Measurements from ENCODE around the gene IER5L. TPM values are rescaled to one million over a fixed set of nuclear protein-coding genes. Genes with fewer than 3 reads are reported as not detected.
"Not testable (repeated sequence)": the region's sequence is repeated elsewhere in the genome, so short reads cannot be mapped to it uniquely, and the experiment has no call there.

The IER5L gene
- total RNA-seq, 1 experiment from 2014 or later: 73.3 TPM

DNA sequence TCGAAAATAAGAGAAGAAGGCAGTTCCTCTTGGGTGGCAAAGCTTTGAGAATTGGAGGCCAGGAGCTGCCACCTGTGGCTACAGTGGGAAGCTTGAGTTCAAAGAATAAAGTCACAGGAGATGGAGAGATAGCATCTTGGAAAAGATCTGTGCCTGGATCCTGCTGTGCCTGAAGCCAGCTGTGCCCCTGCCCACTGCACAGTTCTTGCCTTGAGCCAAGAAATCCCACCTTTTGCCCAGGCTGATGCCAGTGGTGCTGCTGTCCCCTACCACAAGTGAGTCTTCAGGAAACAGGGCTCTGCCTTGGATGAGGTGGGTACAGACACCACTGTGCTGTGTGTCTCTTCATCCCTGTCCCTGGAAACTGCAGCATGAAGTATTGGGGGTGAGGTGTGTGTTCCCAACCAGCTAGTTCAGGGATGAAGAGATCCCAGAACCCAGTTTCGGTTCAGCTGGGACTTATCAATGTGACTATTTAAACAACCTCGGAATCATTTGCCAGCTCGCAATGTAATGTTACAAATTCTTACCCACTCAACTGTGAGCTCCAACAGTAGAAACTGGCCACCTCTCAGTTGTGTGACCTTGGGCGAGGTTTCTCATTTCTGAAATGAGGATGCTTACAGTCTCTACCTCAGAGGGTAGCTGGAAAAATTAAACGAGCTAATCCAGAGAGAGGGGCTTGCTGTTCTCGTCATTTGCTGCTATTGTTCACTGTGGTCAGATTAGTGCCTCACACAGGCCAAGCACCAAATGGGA, 5.9 kb downstream of the IER5L start:
- in situ Hi-C loops (cut with HindIII; ENCODE audit: low pct_unique_long_range_greater_than_20kb, low sequenced_read_pairs): no loop called here
- no peak for DNase-seq (ENCODE audit: low read depth)

DNA sequence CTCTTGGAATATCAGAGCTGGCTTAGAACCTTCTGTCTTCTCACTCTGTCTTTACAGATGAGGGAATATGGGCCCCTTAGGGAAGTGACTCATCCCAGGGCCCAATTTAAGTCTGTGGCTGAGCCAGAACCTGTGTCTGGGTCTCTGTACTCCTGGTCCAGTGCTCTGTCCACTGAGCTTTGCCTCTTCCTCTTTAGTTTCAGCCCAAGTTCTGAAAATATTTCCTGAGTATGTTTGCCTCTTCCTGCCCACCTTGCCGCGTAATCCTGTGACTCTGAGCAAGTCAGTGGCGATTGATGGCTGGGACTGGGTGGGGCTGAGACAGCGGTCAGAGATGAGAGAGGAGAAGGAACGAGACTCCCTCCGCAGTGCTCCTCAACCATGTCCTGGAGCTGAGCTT, 7.8 kb downstream of the IER5L start:
- in situ Hi-C loops (cut with HindIII; ENCODE audit: low pct_unique_long_range_greater_than_20kb, low sequenced_read_pairs): no loop called here
- peak; percentile 31 for DNase-seq (ENCODE audit: low read depth)

DNA sequence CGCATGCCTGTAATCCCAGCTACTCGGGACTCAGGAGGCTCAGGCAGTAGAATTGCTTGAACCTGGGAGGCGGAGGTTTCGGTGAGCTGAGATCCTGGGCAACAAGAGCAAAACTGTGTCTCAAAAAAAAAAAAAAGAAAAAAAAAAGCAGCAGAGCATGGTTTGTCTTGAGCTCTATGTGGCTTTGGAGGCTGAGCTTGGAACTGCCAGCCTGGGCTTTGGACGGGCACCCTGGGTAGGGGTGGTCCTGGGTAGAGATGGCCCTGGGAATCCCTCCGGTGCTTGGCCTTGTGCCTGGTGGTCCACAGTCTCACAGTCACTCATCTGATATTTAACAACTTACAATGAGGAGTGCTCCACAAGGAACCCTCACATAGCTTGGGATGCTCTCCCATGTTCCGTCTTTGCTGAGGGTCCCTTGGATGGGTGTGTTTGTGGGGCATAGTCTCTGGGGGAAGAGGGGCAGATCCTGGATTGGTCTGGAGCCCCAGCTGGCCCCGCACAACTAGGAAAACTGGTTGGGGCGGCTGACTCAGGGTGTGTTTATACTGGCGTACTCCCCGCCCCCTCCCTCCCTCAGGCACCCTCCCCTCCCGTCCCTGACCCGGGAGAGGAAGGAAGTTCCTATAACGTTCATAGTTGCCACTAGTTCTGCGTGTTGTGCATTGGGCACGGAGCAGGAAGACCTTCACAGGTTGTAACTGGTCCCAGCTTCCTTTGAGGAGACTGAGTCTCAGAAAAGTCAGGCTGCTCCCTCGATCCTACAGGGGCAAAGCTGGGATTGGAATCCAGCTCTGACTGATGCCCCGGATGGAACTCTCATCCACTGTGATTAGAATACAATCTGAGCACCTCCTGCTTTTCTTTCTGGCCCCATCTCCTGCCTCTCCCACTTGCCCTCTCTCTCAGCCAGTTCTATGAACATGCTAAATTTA, 11.2 kb downstream of the IER5L start:
- DNase-seq (ENCODE audit: low read depth): peak; percentile 70
- in situ Hi-C loops (cut with HindIII; ENCODE audit: low pct_unique_long_range_greater_than_20kb, low sequenced_read_pairs): no loop called here

DNA sequence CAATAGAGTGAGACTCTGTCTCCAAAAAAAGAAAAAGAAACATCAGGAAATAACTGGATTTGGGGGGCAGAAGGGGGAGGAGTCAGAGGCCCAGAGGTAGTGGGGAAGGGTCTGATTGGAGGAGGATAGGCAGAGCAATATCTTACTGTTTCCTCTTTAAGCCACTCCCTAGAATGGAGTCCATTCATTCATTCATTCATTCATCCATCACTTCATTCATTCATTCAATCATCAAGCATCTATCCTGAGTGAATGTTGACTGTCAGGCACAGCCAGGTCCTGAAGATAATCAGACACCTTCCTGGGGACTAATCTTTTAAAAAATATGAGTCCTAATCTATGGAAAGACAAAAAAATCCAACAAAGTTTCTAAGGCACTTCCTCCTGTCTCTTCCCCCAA, 12.9 kb downstream of the IER5L start:
- in situ Hi-C loops (cut with HindIII; ENCODE audit: low pct_unique_long_range_greater_than_20kb, low sequenced_read_pairs): no loop called here
- DNase-seq (ENCODE audit: low read depth): no peak

DNA sequence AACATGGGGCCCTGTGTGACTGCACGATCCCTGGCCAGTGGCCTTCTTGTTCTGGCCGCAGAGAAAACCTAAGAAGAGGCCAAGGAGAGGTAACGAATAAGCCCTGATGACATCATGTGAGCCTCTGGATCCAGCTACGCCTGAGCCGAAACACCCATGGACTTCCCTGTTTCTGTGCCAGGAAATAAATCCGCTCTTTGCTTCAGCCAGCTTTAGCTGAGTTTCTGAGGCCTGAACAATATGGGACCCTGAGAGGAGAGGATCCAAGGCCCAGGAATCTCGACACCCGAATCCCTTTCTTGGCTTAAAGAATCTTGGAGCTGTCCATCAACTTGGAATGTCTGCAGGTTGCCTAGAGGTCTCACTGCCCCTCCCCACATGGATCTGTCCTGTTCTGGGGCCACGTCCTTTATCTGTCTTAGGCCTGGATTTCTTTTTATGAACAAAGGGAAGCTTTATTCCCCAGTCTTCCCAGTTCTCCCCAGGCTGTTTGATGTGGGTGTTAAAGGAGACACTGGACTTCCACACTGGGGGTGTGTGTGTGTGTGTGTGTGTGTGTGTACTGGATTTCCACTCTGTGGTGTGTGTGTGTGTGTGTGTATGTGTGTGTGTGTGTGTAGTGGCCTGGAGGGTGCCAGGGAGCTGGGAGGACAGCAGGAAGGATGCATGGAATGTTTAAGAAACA, 13.7 kb downstream of the IER5L start:
- in situ Hi-C loops (cut with HindIII; ENCODE audit: low pct_unique_long_range_greater_than_20kb, low sequenced_read_pairs): no loop called here
- no peak for DNase-seq (ENCODE audit: low read depth)

DNA sequence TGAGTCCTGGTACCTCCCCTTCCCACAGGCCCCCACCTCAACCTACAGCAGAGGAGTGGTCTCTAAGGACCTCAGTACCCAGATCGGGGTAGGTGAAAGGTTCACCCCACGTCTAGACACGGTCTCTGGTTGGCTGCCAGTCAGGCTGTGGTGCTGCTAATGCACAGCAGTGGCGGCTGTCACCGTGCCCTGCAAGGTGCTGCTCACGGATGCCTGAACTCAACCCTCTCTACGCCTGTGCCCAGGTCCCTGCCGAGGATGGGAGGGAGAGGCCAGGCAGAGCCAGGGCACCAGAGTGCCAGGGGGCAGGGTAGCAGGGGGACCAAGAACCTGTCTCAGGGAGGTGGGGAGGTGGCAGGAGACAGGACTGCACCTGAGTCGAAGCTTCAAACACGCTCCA, 14.3 kb downstream of the IER5L start:
- DNase-seq (ENCODE audit: low read depth): no peak
- in situ Hi-C loops (cut with HindIII; ENCODE audit: low pct_unique_long_range_greater_than_20kb, low sequenced_read_pairs): no loop called here

DNA sequence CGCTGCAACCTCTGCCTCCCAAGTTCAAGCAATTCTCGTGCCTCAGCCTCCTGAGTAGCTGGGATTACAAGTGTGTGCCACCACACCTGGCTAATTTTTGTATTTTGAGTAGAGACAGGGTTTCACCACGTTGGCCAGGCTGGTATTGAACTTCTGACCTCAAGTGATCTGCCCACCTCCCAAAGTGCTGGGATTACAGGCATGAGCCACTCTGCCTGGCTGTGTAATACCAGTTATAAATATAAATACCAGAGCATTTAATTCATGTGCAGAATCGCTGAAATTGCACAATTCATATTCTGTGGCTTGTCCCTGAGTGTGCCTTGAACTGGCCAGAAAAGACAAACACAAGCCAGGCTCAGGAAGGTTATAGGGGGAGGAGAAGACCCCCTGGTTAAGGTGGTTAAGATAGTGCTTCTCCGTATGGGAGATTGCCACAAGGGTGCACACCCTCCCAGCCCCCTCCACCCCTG, 14.8 kb downstream of the IER5L start:
- in situ Hi-C loops (cut with HindIII; ENCODE audit: low pct_unique_long_range_greater_than_20kb, low sequenced_read_pairs): not testable (repeated sequence)

DNA sequence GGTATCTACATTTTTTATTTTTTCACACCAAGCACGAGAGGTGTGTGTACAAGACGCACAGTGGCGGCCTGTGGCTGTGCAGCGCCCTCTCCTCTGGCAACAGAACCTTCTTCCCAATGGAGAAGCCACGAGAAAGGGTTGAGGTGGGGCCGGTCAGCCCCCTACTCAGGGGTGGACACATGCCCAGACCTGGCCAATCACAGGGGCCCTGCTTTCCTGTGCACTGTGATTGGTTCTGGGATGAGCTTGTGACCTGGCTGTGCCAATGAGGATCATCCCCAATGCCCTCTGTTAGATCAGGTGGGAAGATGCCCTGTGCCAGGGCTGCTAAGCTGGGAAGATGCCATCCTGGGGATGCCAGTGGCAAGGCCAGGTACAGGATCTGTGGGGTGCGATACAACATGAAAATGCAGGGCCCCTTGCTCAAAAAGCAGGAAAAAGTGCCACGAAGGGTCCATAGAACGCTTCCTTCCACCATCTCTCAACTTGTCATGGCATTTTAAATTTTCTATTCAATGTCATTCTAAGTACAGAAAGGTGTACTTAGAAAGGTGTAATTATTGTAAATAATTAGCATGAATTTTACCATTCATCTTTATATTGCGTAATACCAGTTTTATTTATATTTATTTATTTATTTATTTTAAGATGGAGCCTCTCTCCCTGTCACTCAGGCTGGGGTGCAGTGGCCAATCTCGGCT, 15.4 kb downstream of the IER5L start:
- in situ Hi-C loops (cut with HindIII; ENCODE audit: low pct_unique_long_range_greater_than_20kb, low sequenced_read_pairs): no loop called here
- no peak for DNase-seq (ENCODE audit: low read depth)

More for the DNA sequence above, 14.8 kb downstream of the IER5L start:
- not testable (repeated sequence) for DNase-seq (ENCODE audit: low read depth)

DNA sequence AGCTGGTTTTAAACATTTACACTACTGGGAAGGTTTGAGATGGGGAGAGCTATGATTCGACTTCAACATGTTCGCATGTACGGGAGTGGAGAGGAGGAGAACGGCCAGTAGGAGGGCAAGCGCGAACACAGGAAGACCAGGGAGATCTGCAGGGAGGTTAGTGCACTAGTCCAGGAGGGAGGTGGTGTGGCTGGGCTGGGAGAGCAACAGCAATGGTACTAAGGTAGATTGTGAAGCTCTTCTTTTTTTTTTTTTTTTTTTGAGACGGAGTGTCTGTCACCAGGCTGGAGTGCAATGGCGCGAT, 16.6 kb downstream of the IER5L start:
- in situ Hi-C loops (cut with HindIII; ENCODE audit: low pct_unique_long_range_greater_than_20kb, low sequenced_read_pairs): no loop called here

DNA sequence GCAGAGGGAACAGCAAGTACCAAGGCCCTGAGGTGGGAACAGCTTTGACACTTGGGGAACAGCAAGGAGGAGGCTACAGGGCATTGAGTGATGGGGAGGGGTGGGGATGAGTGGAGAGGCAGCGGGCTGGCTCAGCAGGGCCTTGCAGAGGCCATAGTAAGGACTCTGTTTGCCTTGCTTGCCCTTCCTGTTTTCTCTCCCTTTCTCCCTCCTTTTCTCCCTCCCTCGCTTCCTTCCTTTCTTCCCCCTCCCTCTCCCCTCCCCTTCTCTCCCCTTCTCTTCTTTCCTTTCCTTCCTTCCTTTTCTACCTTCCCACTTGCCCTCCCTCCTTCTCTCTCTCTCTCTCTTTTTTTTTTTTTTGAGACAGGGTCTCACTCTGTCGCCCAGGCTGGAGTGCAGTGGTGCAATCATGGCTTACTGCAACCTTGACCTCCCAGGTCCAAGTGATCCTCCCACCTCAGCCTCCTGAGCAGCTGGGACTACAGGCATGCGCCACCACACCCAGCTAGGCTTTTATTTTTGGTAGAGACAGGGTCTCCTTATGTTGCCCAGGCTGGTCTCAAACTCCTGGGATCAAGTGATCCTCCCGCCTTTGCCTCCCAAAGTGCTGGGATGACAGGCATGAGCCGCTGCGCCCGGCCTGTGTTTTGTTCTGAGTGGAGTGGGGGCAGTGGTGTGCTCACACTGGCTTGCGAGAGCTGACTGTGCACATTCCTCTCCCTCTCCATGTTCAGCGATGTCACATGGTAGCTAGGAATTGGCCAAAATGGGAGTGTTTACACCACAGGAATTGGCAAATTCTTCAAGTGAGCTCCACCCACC, 17.1 kb downstream of the IER5L start:
- DNase-seq (ENCODE audit: low read depth): no peak
- in situ Hi-C loops (cut with HindIII; ENCODE audit: low pct_unique_long_range_greater_than_20kb, low sequenced_read_pairs): no loop called here

More for the DNA sequence above, 16.6 kb downstream of the IER5L start:
- DNase-seq (ENCODE audit: low read depth): no peak

DNA sequence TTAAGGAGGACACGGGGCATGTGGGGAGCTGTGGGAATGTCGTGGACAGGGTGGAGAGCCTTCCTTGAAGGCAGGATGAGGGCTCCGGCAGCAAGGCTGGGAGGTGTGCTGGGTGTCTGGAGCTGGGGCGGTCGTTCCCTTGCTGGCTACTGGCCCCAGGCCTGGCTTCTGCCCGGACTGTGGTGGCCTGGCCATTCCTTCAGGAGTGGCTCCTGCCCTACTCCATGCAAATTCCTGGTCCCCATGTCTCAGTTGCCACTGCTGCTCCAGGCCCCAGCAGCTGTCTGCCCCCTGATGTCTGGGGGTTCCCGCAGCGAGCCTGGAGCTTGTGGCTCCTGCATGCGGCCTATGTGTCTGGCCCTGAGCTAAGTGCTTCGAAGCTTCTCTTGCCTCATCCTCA, 21.9 kb downstream of the IER5L start:
- in situ Hi-C loops (cut with HindIII; ENCODE audit: low pct_unique_long_range_greater_than_20kb, low sequenced_read_pairs): no loop called here
- DNase-seq (ENCODE audit: low read depth): no peak

DNA sequence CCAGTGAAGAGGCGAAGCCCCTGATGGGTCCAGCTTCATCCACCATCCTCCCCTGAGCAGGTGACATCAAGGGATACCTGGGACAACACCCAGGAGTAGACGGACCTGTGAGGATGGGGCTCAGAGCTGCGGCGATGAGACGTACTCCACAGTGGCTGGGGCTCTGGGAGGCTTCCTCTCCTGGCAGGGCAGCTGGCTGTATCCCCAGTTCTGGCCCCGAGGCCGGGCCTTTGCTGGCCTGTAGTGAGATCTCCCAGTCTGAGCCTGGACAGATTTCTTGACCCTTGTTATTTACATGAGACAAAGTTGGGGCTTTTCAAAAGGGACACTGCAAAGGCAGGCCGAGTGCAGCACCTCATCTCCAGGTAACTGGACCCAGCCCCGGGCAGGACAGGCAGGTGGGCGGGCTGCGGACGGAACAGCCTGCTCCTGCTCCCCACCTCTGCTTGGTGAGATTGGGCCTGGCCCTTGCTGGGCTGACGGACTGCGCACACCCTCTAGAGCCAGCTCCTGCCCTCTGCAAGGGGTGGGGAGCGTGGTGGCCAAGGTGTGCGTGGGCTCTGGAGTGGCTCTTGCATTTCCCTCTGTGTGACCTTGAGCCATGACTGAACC, 23.1 kb downstream of the IER5L start:
- in situ Hi-C loops (cut with HindIII; ENCODE audit: low pct_unique_long_range_greater_than_20kb, low sequenced_read_pairs): no loop called here
- no peak for DNase-seq (ENCODE audit: low read depth)

DNA sequence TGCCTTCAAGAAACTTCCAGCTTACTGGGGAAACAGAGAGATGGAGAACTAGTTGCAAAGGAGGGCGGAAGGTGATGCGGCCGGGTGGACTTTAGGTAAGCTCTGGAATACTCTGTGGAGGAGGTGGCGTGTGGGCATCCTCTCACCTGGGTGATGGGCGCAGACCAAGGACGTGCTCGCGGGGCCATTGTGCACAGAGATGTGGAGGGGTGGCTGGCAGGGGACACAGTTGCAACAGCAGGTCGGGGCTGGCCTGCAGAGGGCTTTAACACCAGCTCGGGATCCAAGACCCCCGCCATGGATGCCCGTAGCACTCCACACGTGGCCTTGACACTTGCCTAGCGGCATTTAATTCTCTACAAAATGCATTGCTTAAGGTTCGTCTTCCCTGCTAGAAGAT, 26.6 kb downstream of the IER5L start:
- in situ Hi-C loops (cut with HindIII; ENCODE audit: low pct_unique_long_range_greater_than_20kb, low sequenced_read_pairs): no loop called here
- no peak for DNase-seq (ENCODE audit: low read depth)

DNA sequence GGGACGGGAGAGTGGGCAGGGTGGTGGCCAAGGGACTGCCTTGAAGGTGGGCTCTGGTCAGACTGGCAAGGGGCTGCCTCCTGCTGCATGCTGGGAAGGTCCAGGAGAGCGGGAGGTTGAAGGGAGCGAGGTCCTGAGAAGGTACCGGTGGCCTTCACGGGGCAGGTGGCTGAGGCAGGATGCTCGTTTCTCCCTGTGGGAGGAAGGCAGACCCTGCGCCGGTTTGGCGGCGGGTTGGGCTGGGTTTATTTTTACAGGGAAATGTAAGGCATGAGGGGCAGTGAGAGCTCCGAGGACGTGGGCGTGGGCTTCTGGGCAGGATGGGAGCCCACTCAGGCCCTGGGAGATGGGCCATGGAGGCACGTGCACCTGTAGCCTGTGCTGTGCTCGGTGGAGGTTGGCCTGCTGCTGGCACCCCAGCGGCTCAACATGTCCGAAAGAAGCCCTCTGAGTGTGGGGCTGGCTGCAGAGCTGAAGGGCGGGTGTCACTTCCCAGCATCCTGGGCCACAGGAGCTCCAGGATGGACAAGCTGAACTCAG, 27.3 kb downstream of the IER5L start:
- in situ Hi-C loops (cut with HindIII; ENCODE audit: low pct_unique_long_range_greater_than_20kb, low sequenced_read_pairs): no loop called here
- DNase-seq (ENCODE audit: low read depth): no peak

DNA sequence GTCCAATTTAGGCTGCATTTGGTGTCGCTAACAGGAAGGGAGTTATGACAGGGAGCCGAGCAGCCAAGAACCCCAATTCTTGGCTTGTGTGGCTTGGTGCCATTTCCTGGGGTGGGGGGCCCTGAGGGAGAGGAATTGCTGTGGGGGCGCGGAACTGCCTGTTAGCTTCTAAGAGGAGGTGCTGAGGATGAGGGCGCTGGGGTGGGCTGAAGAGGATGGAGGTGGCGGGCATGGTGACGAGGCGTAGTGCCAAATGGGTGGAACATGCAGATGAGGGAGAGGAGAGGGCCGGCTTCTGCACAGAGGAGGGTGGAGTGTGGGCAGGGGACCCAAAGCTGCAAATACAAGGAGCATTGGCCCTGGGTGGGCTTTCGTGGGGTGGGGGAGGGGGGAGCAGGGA, 27.9 kb downstream of the IER5L start:
- in situ Hi-C loops (cut with HindIII; ENCODE audit: low pct_unique_long_range_greater_than_20kb, low sequenced_read_pairs): no loop called here
- DNase-seq (ENCODE audit: low read depth): no peak

DNA sequence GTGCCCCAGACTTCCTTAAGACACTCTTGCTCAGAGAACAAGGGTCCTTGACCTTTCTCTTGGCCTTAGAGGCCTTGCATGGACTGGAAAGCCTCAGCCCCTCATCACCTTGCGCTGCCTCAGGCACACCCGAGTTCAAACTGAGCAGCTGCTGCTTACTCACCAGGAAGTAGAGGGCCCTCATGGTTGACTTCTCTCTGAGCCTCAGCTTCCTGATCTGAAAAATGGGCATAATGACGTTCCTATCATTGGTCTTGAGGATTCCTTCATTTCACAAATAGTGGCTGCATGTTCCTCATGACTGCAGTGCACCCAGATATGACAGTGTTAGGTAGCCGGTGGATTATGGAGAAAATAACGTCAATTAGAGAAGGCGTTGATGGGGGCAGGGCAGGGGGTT, 28.6 kb downstream of the IER5L start:
- DNase-seq (ENCODE audit: low read depth): no peak
- in situ Hi-C loops (cut with HindIII; ENCODE audit: low pct_unique_long_range_greater_than_20kb, low sequenced_read_pairs): no loop called here
